Progenitor cell of endocrine pancreas (in vitro differentiated cells): Measurements from ENCODE around the gene CHD5. TPM values are rescaled to one million over a fixed set of nuclear protein-coding genes. Genes with fewer than 3 reads are reported as not detected.

Experiments used
- DNase-seq: peaks from one replicate; pipeline ENCODE4 v3.0.0; 2021; ENCODE audit warnings: low spot score; ENCODE audit not compliant: unreplicated experiment
- H3K27ac Mint-ChIP-seq: 2 replicates; pipeline ENCODE4 v1.8.0; 2021; ENCODE audit warnings: mild to moderate bottlenecking, moderate library complexity, mixed read lengths
- H3K27me3 Mint-ChIP-seq: 2 replicates; pipeline ENCODE4 v1.8.0; 2021; ENCODE audit warnings: mixed read lengths
- H3K36me3 Mint-ChIP-seq: 2 replicates; pipeline ENCODE4 v1.8.0; 2022; ENCODE audit warnings: mixed read lengths; ENCODE audit not compliant: insufficient read depth
- H3K4me1 Mint-ChIP-seq: 2 replicates; pipeline ENCODE4 v1.8.0; 2021; ENCODE audit warnings: low read depth, mixed read lengths
- H3K4me3 Mint-ChIP-seq: 2 replicates; pipeline ENCODE4 v1.8.0; 2021; ENCODE audit warnings: low read depth, mild to moderate bottlenecking, moderate library complexity, mixed read lengths
- H3K9me3 Mint-ChIP-seq: 2 replicates; pipeline ENCODE4 v1.8.0; 2021; ENCODE audit warnings: low read depth, mixed read lengths
- total RNA-seq: library from RNA; stranded (reverse); gene quantifications from 2 replicates; pipeline ENCODE4 v1.2.1, GENCODE V29; 2021
- TF ChIP-seq, protein P1 (sequence below): fragments of 200-600 bp; sonication (generic); IDR thresholded peaks from one replicate; pipeline ENCODE4 v1.5.0; 2021; ENCODE audit warnings: antibody characterized with exemption, mild to moderate bottlenecking; ENCODE audit not compliant: unreplicated experiment

CHD5 gene
- total RNA-seq, 1 donor from 2014 or later, result 0.77 TPM

DNA sequence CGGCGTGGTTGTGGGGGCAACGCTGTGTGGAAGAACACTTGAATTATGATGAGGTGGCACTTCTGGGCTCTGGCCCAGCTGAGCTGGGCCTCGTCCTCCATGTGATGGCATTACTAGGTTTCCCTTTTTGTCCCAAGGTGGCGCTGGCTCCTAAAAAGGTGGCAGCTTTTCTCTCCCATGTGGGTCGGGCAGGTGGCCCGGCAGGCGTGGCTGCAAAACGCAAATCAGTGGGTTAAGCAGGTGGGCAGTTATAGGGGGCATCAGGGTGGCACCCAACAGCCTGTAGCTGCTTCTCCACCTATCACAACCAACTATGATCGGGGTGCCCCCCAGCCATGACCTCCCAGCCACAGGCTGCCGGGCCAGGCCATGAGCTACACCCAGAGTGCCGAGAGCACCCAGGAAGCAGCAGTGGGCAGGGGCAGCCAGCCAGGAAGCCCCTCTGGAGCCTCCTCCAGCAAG is 74.9 kb downstream of the CHD5 start:
- H3K36me3 Mint-ChIP-seq, result no peaks in the 10 kb centered on the region
- H3K27me3 Mint-ChIP-seq, result peaks cover 10% of the 10 kb centered on the region
- TF ChIP-seq, protein P1, sequence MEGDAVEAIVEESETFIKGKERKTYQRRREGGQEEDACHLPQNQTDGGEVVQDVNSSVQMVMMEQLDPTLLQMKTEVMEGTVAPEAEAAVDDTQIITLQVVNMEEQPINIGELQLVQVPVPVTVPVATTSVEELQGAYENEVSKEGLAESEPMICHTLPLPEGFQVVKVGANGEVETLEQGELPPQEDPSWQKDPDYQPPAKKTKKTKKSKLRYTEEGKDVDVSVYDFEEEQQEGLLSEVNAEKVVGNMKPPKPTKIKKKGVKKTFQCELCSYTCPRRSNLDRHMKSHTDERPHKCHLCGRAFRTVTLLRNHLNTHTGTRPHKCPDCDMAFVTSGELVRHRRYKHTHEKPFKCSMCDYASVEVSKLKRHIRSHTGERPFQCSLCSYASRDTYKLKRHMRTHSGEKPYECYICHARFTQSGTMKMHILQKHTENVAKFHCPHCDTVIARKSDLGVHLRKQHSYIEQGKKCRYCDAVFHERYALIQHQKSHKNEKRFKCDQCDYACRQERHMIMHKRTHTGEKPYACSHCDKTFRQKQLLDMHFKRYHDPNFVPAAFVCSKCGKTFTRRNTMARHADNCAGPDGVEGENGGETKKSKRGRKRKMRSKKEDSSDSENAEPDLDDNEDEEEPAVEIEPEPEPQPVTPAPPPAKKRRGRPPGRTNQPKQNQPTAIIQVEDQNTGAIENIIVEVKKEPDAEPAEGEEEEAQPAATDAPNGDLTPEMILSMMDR, result no peak
- no peak overlapping the region for H3K27ac Mint-ChIP-seq
- DNase-seq, result no peak
- H3K4me1 Mint-ChIP-seq, result no peaks in the 10 kb centered on the region
- no peak overlapping the region for H3K4me3 Mint-ChIP-seq
- H3K9me3 Mint-ChIP-seq, result no peaks in the 10 kb centered on the region

DNA sequence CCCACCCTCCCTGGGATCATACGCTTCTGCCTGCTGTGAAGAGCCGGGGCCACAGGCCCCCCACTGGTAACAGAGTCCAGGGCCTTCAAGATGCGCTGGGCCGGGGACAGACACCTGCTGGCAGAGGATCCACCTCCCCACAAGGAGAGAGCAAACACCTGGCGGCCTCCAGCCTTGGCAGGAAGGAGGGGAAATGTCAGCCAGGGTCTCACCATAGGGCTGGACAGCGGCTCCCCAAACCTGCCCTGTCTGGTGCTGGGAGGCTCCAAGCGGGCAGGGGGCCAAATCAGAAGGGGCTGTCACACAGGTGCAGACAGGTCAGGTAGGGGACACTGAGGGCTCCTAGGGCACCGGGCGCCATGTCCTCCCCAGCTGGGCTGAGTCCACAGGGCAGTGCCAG is 75.5 kb downstream of the CHD5 start:
- no peak overlapping the region for H3K27ac Mint-ChIP-seq
- H3K4me3 Mint-ChIP-seq, result no peak overlapping the region
- TF ChIP-seq, protein P1, result no peak

DNA sequence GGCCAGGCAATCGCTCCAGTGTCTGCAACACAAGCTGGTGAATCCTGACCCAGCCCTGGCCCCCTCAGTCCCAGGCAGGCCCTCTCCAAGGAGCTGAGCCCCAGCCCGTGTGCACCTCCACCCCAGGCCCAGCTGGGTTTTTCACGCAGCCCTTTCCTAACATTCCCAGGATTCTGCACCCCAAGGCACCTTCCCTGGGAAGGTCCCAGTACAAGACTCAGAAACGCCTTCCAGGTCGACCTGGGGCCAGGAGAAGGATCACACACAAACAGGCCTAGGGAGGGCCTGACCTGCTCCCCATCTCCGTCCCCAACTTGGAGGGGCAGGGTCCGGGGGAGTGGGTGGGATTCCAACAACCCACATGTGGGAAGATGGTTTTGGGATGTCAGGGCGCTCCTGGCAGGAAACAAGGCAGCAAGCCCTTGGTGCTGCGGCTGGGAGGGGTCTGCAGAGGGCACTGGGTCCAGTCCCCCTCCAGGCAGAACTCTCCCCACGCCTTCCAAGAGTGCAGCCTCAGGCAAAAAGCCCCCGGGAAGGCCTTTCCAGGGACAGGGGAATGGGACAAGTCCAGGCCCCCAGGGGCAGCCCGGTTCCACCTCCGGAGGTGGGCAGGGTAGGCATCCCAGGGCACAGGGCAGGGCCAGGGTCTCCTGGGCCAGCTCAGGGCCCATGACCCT is 76.1 kb downstream of the CHD5 start:
- no peak overlapping the region for H3K4me3 Mint-ChIP-seq
- TF ChIP-seq, protein P1, result no peak
- H3K9me3 Mint-ChIP-seq, result no peaks in the 10 kb centered on the region
- DNase-seq, result no peak
- H3K27me3 Mint-ChIP-seq, result peaks cover 8% of the 10 kb centered on the region
- H3K4me1 Mint-ChIP-seq, result no peaks in the 10 kb centered on the region
- H3K36me3 Mint-ChIP-seq, result no peaks in the 10 kb centered on the region
- no peak overlapping the region for H3K27ac Mint-ChIP-seq

More for the DNA sequence above, 75.5 kb downstream of the CHD5 start:
- Mint-ChIP-seq H3K27me3 (peaks cover 8% of the 10 kb centered on the region), H3K9me3 (no peaks in the 10 kb centered on the region), H3K36me3 (no peaks in the 10 kb centered on the region), H3K4me1 (no peaks in the 10 kb centered on the region)
- DNase-seq, result no peak

DNA sequence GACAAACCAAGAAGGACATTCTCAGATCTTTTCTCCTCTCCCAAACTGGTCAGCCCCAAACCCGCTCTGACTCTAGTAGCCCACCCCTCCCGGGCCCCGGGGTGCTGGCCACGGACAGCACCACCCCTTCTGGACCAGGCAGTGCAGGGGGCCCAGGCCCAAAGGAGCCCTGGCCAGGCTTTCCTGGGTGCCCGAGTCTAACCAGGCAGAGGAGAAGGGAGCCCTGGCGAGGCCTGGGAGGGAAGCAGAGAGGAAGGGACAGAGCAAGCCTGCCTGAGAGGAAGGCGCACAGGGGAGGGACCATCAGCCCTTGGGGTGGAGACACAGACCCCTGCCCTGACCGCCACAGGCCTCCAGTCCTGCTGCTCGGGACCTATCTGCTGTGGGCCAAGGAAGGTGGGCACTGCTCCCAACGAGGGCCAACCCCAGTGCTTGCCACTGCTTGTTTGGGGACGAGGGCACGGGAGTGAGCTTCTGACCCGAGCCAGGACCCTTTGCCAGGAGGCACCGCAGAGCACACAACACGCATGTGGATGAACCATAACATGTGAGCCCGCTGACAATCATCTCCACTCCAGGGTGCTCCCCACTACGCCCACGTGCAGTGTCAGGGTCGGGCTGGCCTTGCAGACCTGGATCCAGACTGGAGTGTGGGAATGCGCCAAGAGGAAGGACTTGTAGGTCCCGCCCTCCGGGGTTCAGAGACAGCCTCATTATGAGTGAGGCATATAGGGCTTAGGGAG is 76.8 kb downstream of the CHD5 start:
- H3K27me3 Mint-ChIP-seq, result peaks cover 5% of the 10 kb centered on the region
- no peaks in the 10 kb centered on the region for H3K9me3 Mint-ChIP-seq
- DNase-seq, result no peak
- no peaks in the 10 kb centered on the region for H3K4me1 Mint-ChIP-seq
- H3K36me3 Mint-ChIP-seq, result no peaks in the 10 kb centered on the region
- H3K4me3 Mint-ChIP-seq, result no peak overlapping the region
- H3K27ac Mint-ChIP-seq, result no peak overlapping the region
- TF ChIP-seq, protein P1, result no peak

DNA sequence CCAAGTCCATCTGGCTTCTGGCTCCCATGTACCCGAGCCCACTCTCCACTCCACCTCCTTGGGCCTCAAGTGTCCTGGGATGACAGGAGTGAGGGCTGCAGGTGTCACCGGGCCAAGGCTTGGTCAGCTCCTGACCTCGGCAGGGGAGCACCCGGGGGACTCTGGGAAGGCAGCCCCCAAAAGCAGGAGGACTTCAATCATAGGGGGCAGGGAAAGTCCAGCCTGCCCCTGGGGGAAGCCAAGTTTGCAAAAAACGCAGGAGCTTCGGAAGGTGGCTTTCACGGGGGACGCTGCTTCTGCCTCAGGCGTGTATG is 77.6 kb downstream of the CHD5 start:
- no peak for DNase-seq
- Mint-ChIP-seq H3K4me1 (no peaks in the 10 kb centered on the region), H3K36me3 (no peaks in the 10 kb centered on the region), H3K9me3 (no peaks in the 10 kb centered on the region), H3K27me3 (peaks cover 2% of the 10 kb centered on the region), H3K27ac (no peak overlapping the region), H3K4me3 (no peak overlapping the region)
- TF ChIP-seq, protein P1, result no peak
